Smooth muscle cell (in vitro differentiated cells): ENCODE results near the gene PQBP1. TPM values are rescaled to one million over a fixed set of nuclear protein-coding genes. Genes with fewer than 3 reads are reported as not detected.

Experiments used
- DNase-seq: peaks from one replicate; lab custom pipeline; 2025; ENCODE audit not compliant: unreplicated experiment; lab: John Stamatoyannopoulos, UW
- H2AFZ ChIP-seq: fragments of 200-600 bp; sonication (generic); 2 replicates; pipeline ENCODE4 v1.6.0; 2016; ENCODE audit warnings: antibody characterized with exemption, low read depth, mild to moderate bottlenecking
- H3F3A ChIP-seq: fragments of 200-600 bp; sonication (generic); 2 replicates; pipeline ENCODE4 v1.6.0; 2017; ENCODE audit warnings: antibody characterized with exemption, low read depth
- H3K27ac ChIP-seq: fragments of 200-600 bp; sonication (generic); 2 replicates; pipeline ENCODE4 v1.5.1; 2016; ENCODE audit warnings: low read depth, mild to moderate bottlenecking
- H3K27me3 ChIP-seq: fragments of 200-600 bp; sonication (generic); 2 replicates; pipeline ENCODE4 v1.6.1; 2016; ENCODE audit warnings: low read depth, mild to moderate bottlenecking
- H3K36me3 ChIP-seq: fragments of 200-600 bp; sonication (generic); 2 replicates; pipeline ENCODE4 v1.5.1; 2016; ENCODE audit warnings: low read depth
- H3K4me1 ChIP-seq: fragments of 200-600 bp; sonication (generic); 2 replicates; pipeline ENCODE4 v1.5.1; 2016; ENCODE audit warnings: low read depth
- H3K4me2 ChIP-seq: fragments of 200-600 bp; sonication (generic); 2 replicates; pipeline ENCODE4 v1.6.0; 2016; ENCODE audit warnings: mild to moderate bottlenecking
- H3K4me3 ChIP-seq: fragments of 200-600 bp; sonication (generic); 2 replicates; pipeline ENCODE4 v1.5.1; 2016; ENCODE audit warnings: mild to moderate bottlenecking
- H3K79me2 ChIP-seq: fragments of 200-600 bp; sonication (generic); 2 replicates; pipeline ENCODE4 v1.6.0; 2016; ENCODE audit warnings: low read depth, mild to moderate bottlenecking
- H3K9ac ChIP-seq: fragments of 200-600 bp; sonication (generic); 2 replicates; pipeline ENCODE4 v1.6.0; 2016; ENCODE audit warnings: low read depth
- H3K9me3 ChIP-seq: fragments of 200-600 bp; sonication (generic); replicated peaks from 2 replicates; pipeline ENCODE4 v1.5.1; 2016; ENCODE audit warnings: low read depth
- H4K20me1 ChIP-seq: fragments of 200-600 bp; sonication (generic); 2 replicates; pipeline ENCODE4 v1.6.0; 2016; ENCODE audit warnings: low read depth
- WGBS: methylation state at CpG from one replicate; pipeline ENCODE4 v1.1.7; 2016; ENCODE audit warnings: low lambda C conversion rate; 5-methylcytosine and 5-hydroxymethylcytosine counted together
- polyA plus RNA-seq: library from polyadenylated mRNA; unstranded; fragments of >200 nt; fragmentation: Nextera tagmentation; extraction: Ambion mirVana; gene quantifications from 2 replicates; pipeline ENCODE4 v1.2.1, GENCODE V29; 2016
- total RNA-seq: library from RNA; depleted of rRNA; stranded (reverse); fragments of >200 nt; gene quantifications from 2 replicates; pipeline ENCODE4 v1.2.3, GENCODE V29; 2014
- TF ChIP-seq, protein P1 (sequence below): fragments of 200-600 bp; sonication (generic); IDR thresholded peaks from 2 replicates; pipeline ENCODE4 v1.5.1; 2017; ENCODE audit warnings: borderline replicate concordance, mild to moderate bottlenecking, antibody characterized with exemption; ENCODE audit not compliant: insufficient read depth, poor library complexity, severe bottlenecking

The PQBP1 gene
- total and polyA plus RNA-seq, 2 experiments from 2014 or later = 20.6 to 46.7 TPM

DNA sequence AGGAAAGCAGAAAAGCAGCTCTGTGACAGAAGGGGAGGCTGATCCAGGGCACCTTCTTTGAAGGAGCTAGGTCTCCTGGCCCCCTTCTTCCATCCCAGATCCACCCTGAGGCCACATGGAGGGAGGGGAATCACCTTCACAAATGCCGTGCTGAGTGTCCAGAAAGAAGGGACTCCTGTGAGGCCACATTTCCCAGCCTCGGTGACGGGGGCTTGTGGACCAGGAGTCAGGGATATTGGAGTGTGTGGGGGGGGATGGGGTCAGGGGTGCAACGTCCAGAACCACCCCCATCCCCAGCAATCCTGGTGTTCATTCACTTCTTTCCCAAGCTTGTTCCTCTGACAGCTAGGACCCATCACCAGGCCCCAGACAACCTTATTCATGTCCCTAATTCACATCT lies 4.8 kb upstream of the PQBP1 start:
- Histone ChIP-seq H3K4me1 (peaks cover 5% of the 10 kb centered on the region), H3K36me3 (no peaks in the 10 kb centered on the region), H3K79me2 (no peaks in the 10 kb centered on the region), H4K20me1 (peaks cover 5% of the 10 kb centered on the region), H3K9me3 (no peaks in the 10 kb centered on the region), H3K4me2 (no peak overlapping the region), H2AFZ (no peak overlapping the region), H3K9ac (no peak overlapping the region), H3F3A (no peaks in the 10 kb centered on the region), H3K27me3 (no peaks in the 10 kb centered on the region), H3K27ac (no peak overlapping the region), H3K4me3 (no peak overlapping the region)
- WGBS = 81% methylated on average over 4 of the region's 4 CpGs
- TF ChIP-seq, protein P1, sequence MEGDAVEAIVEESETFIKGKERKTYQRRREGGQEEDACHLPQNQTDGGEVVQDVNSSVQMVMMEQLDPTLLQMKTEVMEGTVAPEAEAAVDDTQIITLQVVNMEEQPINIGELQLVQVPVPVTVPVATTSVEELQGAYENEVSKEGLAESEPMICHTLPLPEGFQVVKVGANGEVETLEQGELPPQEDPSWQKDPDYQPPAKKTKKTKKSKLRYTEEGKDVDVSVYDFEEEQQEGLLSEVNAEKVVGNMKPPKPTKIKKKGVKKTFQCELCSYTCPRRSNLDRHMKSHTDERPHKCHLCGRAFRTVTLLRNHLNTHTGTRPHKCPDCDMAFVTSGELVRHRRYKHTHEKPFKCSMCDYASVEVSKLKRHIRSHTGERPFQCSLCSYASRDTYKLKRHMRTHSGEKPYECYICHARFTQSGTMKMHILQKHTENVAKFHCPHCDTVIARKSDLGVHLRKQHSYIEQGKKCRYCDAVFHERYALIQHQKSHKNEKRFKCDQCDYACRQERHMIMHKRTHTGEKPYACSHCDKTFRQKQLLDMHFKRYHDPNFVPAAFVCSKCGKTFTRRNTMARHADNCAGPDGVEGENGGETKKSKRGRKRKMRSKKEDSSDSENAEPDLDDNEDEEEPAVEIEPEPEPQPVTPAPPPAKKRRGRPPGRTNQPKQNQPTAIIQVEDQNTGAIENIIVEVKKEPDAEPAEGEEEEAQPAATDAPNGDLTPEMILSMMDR = no peak
- no peak for DNase-seq

DNA sequence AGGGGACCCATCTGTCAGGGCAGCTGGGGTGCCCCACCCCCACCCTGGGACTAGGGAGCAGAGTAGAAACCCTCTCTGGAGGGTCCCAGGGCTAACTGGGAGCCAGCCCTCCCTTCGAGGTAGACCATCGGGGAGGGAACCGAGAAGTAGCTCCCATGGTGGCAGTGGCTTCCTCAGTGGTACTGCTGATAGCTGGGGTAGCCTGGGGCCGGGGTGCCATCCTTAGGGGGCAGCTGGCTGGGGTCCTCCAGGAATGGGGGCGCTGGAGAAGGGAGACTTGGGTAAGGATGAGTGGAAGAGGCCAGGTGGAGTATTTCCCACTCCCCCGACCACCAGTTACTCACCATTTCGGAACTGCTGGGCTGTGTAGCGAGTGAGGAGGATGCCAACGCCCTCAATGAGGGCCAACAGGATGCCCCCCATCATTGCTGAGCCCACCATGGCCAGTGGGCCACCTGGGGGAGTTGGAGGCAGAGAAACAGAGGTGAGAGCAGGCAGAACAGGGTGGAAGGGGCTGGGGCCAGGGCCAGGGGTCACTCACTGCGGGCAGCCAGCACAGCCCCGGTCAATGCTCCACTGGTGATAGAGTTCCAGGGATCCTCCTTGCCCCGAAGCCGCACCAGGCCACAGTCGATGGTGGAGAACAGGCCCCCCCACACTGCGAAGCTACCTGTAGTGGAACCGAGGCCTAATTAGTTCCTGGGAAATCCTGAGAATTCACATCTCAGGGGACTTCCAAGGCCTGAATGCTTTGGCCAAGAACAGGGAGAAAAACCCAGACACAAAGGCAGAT lies 4.0 kb upstream of the PQBP1 start:
- Histone ChIP-seq H3K4me2 (no peak overlapping the region), H3F3A (no peaks in the 10 kb centered on the region), H3K4me1 (peaks cover 5% of the 10 kb centered on the region), H3K27me3 (no peaks in the 10 kb centered on the region), H2AFZ (no peak overlapping the region), H3K36me3 (no peaks in the 10 kb centered on the region), H3K27ac (no peak overlapping the region), H3K4me3 (no peak overlapping the region), H4K20me1 (peaks cover 5% of the 10 kb centered on the region), H3K79me2 (no peaks in the 10 kb centered on the region), H3K9me3 (no peaks in the 10 kb centered on the region), H3K9ac (no peak overlapping the region)
- no peak for DNase-seq
- TF ChIP-seq, protein P1 = no peak
- 74% methylated on average over 16 of the region's 16 CpGs for WGBS

DNA sequence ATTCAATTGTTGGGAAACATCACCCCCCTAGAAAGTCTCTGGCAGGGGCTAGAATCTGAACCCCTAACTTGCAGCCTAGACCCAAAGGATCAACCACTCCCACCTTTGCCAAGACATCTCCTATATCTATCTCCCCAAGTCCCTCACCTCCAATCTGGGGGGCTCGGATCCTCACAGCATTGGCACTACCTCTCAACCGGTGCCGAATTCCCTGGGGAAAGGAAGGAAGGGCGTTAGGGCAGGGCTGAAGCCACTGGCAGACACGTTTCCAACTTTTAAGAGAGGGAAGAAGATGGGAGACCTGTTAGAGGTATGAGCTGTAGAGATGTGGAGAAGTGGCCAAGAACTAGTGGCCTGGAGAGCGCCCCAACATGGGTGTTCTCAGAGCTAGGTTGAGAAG lies 2.8 kb upstream of the PQBP1 start:
- 85% methylated on average over 6 of the region's 6 CpGs for WGBS
- DNase-seq = no peak
- TF ChIP-seq, protein P1 = no peak
- Histone ChIP-seq H4K20me1 (peaks cover 5% of the 10 kb centered on the region), H3K4me2 (no peak overlapping the region), H3F3A (no peaks in the 10 kb centered on the region), H3K9me3 (no peaks in the 10 kb centered on the region), H3K9ac (no peak overlapping the region), H3K27ac (no peak overlapping the region), H3K79me2 (peaks cover 3% of the 10 kb centered on the region), H3K4me3 (no peak overlapping the region), H3K4me1 (peaks cover 5% of the 10 kb centered on the region), H3K27me3 (no peaks in the 10 kb centered on the region), H2AFZ (no peak overlapping the region), H3K36me3 (no peaks in the 10 kb centered on the region)

DNA sequence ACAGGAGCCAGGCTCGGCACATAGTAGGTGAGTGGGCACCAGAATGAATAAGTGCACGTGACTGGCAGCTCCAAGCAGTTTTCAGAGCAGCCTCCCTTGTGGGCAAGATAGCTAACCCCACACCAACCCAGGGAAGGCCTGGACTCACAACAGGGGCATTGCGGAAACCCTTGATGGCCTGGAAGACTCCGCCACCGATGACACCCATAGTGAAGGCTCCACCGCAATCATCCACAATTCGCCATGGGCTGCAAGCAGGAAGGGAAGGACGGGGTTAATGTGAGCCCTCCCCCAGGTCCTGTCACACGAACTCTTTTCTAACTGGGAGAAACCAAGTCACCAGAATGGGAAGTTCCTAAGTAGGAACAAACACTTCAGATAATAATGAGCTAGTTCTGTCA lies 1.1 kb upstream of the PQBP1 start:
- DNase-seq = no peak
- H2AFZ ChIP-seq = no peak overlapping the region
- WGBS = 63% methylated on average over 9 of the region's 9 CpGs

More for the DNA sequence above, 1.1 kb upstream of the PQBP1 start:
- no peaks in the 10 kb centered on the region for H3K9me3 ChIP-seq
- H3K4me1 ChIP-seq = peaks cover 5% of the 10 kb centered on the region
- peaks cover 5% of the 10 kb centered on the region for H4K20me1 ChIP-seq
- peak overlapping the region; percentile 87 for H3K9ac ChIP-seq
- H3K36me3 ChIP-seq = no peaks in the 10 kb centered on the region
- TF ChIP-seq, protein P1 = no peak
- peak overlapping the region; percentile 89 for H3K4me2 ChIP-seq
- peak overlapping the region; percentile 67 for H3K4me3 ChIP-seq
- H3K27ac ChIP-seq = peak overlapping the region; percentile 84
- H3F3A ChIP-seq = no peaks in the 10 kb centered on the region
- no peaks in the 10 kb centered on the region for H3K27me3 ChIP-seq
- H3K79me2 ChIP-seq = peaks cover 3% of the 10 kb centered on the region
